Activated CD4-positive, alpha-beta T cell treated with anti-CD3 and anti-CD28 coated beads, Interleukin-2, amount 10 ng/mL, durations not matched to agents 24 days and 14 days (primary cell): ENCODE data around the gene PPP1R14D. TPM values are rescaled to one million over a fixed set of nuclear protein-coding genes. Genes with fewer than 3 reads are reported as not detected.

Experiments used
- DNase-seq: peaks from one replicate; pipeline ENCODE4 v3.0.0; 2022
- H3K27ac Mint-ChIP-seq: one replicate; pipeline ENCODE4 v1.8.0; 2022; ENCODE audit warnings: mild to moderate bottlenecking, mixed read lengths
- H3K27me3 Mint-ChIP-seq: one replicate; pipeline ENCODE4 v1.8.0; 2022; ENCODE audit warnings: mixed read lengths
- H3K36me3 Mint-ChIP-seq: one replicate; pipeline ENCODE4 v1.8.0; 2022; ENCODE audit warnings: low read depth, mild to moderate bottlenecking, mixed read lengths
- H3K4me1 Mint-ChIP-seq: one replicate; pipeline ENCODE4 v1.8.0; 2021; ENCODE audit warnings: mixed read lengths
- H3K4me3 Mint-ChIP-seq: one replicate; pipeline ENCODE4 v1.8.0; 2022; ENCODE audit warnings: mild to moderate bottlenecking, moderate library complexity, mixed read lengths
- H3K9me3 Mint-ChIP-seq: one replicate; pipeline ENCODE4 v1.8.0; 2021; ENCODE audit warnings: mixed read lengths
- intact Hi-C: fragments of 100-400 bp; cut with micrococcal nuclease; formaldehyde crosslinking; loops from one replicate; pipeline ENCODE4 v1.15.1; 2023
- total RNA-seq: library from RNA; stranded (reverse); gene quantifications from 2 replicates; pipeline ENCODE4 v1.2.3, GENCODE V29; 2022

Gene PPP1R14D
- total RNA-seq, 1 donor from 2014 or later = not detected

- intact Hi-C loops = loop anchor here (1.0 kb wide), 1 partner anchor 15 kb away; the partner anchor contains the start of gene RHOV
- Mint-ChIP-seq H3K27me3 (peaks cover 6% of the 10 kb centered on the region), H3K27ac (no peak overlapping the region), H3K36me3 (no peaks in the 10 kb centered on the region), H3K4me3 (no peak overlapping the region), H3K9me3 (no peaks in the 10 kb centered on the region), H3K4me1 (peaks cover 15% of the 10 kb centered on the region)
- peak; percentile 96 for DNase-seq
Observed at GRCh38 chr15:40859206-40859851, 30.8 kb upstream of the PPP1R14D start.

- Mint-ChIP-seq H3K9me3 (no peaks in the 10 kb centered on the region), H3K27ac (no peak overlapping the region), H3K4me1 (peaks cover 15% of the 10 kb centered on the region), H3K27me3 (peaks cover 6% of the 10 kb centered on the region), H3K4me3 (no peak overlapping the region), H3K36me3 (no peaks in the 10 kb centered on the region)
- no peak for DNase-seq
- intact Hi-C loops = loop anchor here (1.0 kb wide), 1 partner anchor 16 kb away; the partner anchor contains the start of gene RHOV
Observed at GRCh38 chr15:40858706-40859105, 30.2 kb upstream of the PPP1R14D start.

GRCh38 chr15:40857601-40858341 is 29.3 kb upstream of the PPP1R14D start:
- Mint-ChIP-seq H3K4me1 (peaks cover 15% of the 10 kb centered on the region), H3K27me3 (peaks cover 4% of the 10 kb centered on the region), H3K27ac (no peak overlapping the region), H3K4me3 (no peak overlapping the region), H3K36me3 (no peaks in the 10 kb centered on the region), H3K9me3 (no peaks in the 10 kb centered on the region)
- DNase-seq = peak; percentile 96
- intact Hi-C loops = loop anchor here (1.0 kb wide), 2 partner anchors 37 to 293 kb away; partner anchors contain the start of gene VPS18

- DNase-seq = no peak
- intact Hi-C loops = loop anchor here (1.0 kb wide), 2 partner anchors 38 to 294 kb away; partner anchors contain the start of gene VPS18
- H3K4me3 Mint-ChIP-seq = no peak overlapping the region
- H3K27me3 Mint-ChIP-seq = peaks cover 3% of the 10 kb centered on the region
- H3K36me3 Mint-ChIP-seq = no peaks in the 10 kb centered on the region
- no peaks in the 10 kb centered on the region for H3K9me3 Mint-ChIP-seq
- H3K4me1 Mint-ChIP-seq = peaks cover 15% of the 10 kb centered on the region
- no peak overlapping the region for H3K27ac Mint-ChIP-seq
Observed at GRCh38 chr15:40856746-40857145, 28.2 kb upstream of the PPP1R14D start.

GRCh38 chr15:40855706-40856234 is 27.3 kb upstream of the PPP1R14D start:
- peaks cover 3% of the 10 kb centered on the region for H3K27me3 Mint-ChIP-seq
- no peak overlapping the region for H3K27ac Mint-ChIP-seq
- H3K4me1 Mint-ChIP-seq = peaks cover 15% of the 10 kb centered on the region
- intact Hi-C loops = no loop called here
- H3K4me3 Mint-ChIP-seq = no peak overlapping the region
- H3K9me3 Mint-ChIP-seq = no peaks in the 10 kb centered on the region
- DNase-seq = no peak
- no peaks in the 10 kb centered on the region for H3K36me3 Mint-ChIP-seq

- no peak for DNase-seq
- Mint-ChIP-seq H3K36me3 (no peaks in the 10 kb centered on the region), H3K27me3 (no peaks in the 10 kb centered on the region), H3K9me3 (no peaks in the 10 kb centered on the region), H3K4me3 (no peak overlapping the region), H3K4me1 (peaks cover 10% of the 10 kb centered on the region), H3K27ac (no peak overlapping the region)
- intact Hi-C loops = no loop called here
Observed at GRCh38 chr15:40854161-40854560, 25.7 kb upstream of the PPP1R14D start.

- no peak for DNase-seq
- Mint-ChIP-seq H3K4me3 (no peak overlapping the region), H3K36me3 (no peaks in the 10 kb centered on the region), H3K27me3 (no peaks in the 10 kb centered on the region), H3K9me3 (no peaks in the 10 kb centered on the region), H3K4me1 (peaks cover 7% of the 10 kb centered on the region), H3K27ac (no peak overlapping the region)
- intact Hi-C loops = no loop called here
Observed at GRCh38 chr15:40853241-40853890, 24.9 kb upstream of the PPP1R14D start.

GRCh38 chr15:40852529-40852928 is 24.0 kb upstream of the PPP1R14D start:
- Mint-ChIP-seq H3K9me3 (no peaks in the 10 kb centered on the region), H3K27ac (no peak overlapping the region), H3K36me3 (no peaks in the 10 kb centered on the region), H3K4me3 (no peak overlapping the region), H3K4me1 (peaks cover 8% of the 10 kb centered on the region), H3K27me3 (no peaks in the 10 kb centered on the region)
- no peak for DNase-seq
- intact Hi-C loops = no loop called here

GRCh38 chr15:40850576-40851112 is 22.1 kb upstream of the PPP1R14D start:
- intact Hi-C loops = no loop called here
- H3K27me3 Mint-ChIP-seq = no peaks in the 10 kb centered on the region
- H3K27ac Mint-ChIP-seq = no peak overlapping the region
- no peaks in the 10 kb centered on the region for H3K9me3 Mint-ChIP-seq
- H3K4me1 Mint-ChIP-seq = peaks cover 22% of the 10 kb centered on the region
- no peaks in the 10 kb centered on the region for H3K36me3 Mint-ChIP-seq
- no peak overlapping the region for H3K4me3 Mint-ChIP-seq
- DNase-seq = no peak

GRCh38 chr15:40847223-40847961 is 18.9 kb upstream of the PPP1R14D start:
- Mint-ChIP-seq H3K4me3 (peak overlapping the region; percentile 17), H3K27ac (peak overlapping the region; percentile 2), H3K27me3 (peaks cover 11% of the 10 kb centered on the region), H3K9me3 (no peaks in the 10 kb centered on the region), H3K4me1 (peaks cover 27% of the 10 kb centered on the region), H3K36me3 (peaks cover 3% of the 10 kb centered on the region)
- peak; percentile 67 for DNase-seq
- intact Hi-C loops = no loop called here

- Mint-ChIP-seq H3K27me3 (peaks cover 14% of the 10 kb centered on the region), H3K9me3 (no peaks in the 10 kb centered on the region), H3K4me1 (peaks cover 27% of the 10 kb centered on the region), H3K4me3 (peak overlapping the region; percentile 17), H3K27ac (peak overlapping the region; percentile 2), H3K36me3 (peaks cover 3% of the 10 kb centered on the region)
- no peak for DNase-seq
- intact Hi-C loops = no loop called here
Observed at GRCh38 chr15:40846841-40847222, 18.3 kb upstream of the PPP1R14D start.

GRCh38 chr15:40845511-40846284 is 17.2 kb upstream of the PPP1R14D start:
- intact Hi-C loops = no loop called here
- H3K27ac Mint-ChIP-seq = no peak overlapping the region
- H3K4me1 Mint-ChIP-seq = peaks cover 27% of the 10 kb centered on the region
- no peak for DNase-seq
- H3K27me3 Mint-ChIP-seq = peaks cover 19% of the 10 kb centered on the region
- peaks cover 3% of the 10 kb centered on the region for H3K36me3 Mint-ChIP-seq
- H3K4me3 Mint-ChIP-seq = peak overlapping the region; percentile 47
- no peaks in the 10 kb centered on the region for H3K9me3 Mint-ChIP-seq
